A549 (cell line): ENCODE measurements around the gene MAST2. TPM values are rescaled to one million over a fixed set of nuclear protein-coding genes. Genes with fewer than 3 reads are reported as not detected.

Experiments used
- ATAC-seq, 2 experiments: fragments of 200-7000 bp in 1 of 2; fragments of >200 bp in 1 of 2; cut with Nextera tagmentation in 1 of 2; cut with Tn5 transposase in 1 of 2; 3 replicates each; pipeline versions ENCODE4 v1.8.0 to v1.9.1; 2018 to 2020; ENCODE audit warnings: mild to moderate bottlenecking in 1 of 2, moderate library complexity in 1 of 2
- CTCF ChIA-PET: fragments of 300-600 bp; sonication (Branson Sonifier 250); formaldehyde crosslinking; extraction: SDS; loops from one replicate; lab custom pipeline; 2021; ENCODE audit warnings: antibody characterized with exemption, inconsistent platforms; lab: Yijun Ruan, JAX
- POLR2A ChIA-PET: fragments of 350-600 bp; formaldehyde crosslinking; extraction: SDS; loops from one replicate; lab custom pipeline; 2021; ENCODE audit warnings: antibody characterized with exemption, inconsistent platforms; lab: Yijun Ruan, JAX
- DNase-seq, 2 experiments: peaks; one replicate each; pipeline versions ENCODE4 v3.0.0 to v3.0.0-alpha.2; 2011 to 2016; ENCODE audit warnings: low read depth in 1 of 2, low spot score in 1 of 2
- FAIRE-seq: peaks from 2 replicates; lab custom pipeline; 2011; peaks lifted over from hg19 to GRCh38; lab: Jason Lieb, UNC
- H3K27ac ChIP-seq, 2 experiments: fragments of >200 bp; sonication (Bioruptor Twin); formaldehyde crosslinking; 3 replicates each; pipeline ENCODE4 v1.5.1; 2016 to 2017
- H3K4me1 ChIP-seq: fragments of >200 bp; sonication (Bioruptor Twin); formaldehyde crosslinking; 3 replicates; pipeline ENCODE4 v1.6.1; 2016
- H3K4me2 ChIP-seq: fragments of >200 bp; sonication (Bioruptor Twin); formaldehyde crosslinking; 3 replicates; pipeline ENCODE4 v1.6.1; 2016
- H3K4me3 ChIP-seq: fragments of >200 bp; sonication (Bioruptor Twin); formaldehyde crosslinking; 3 replicates; pipeline ENCODE4 v1.5.1; 2016
- H3K9me3 ChIP-seq: fragments of >200 bp; sonication (Bioruptor Twin); formaldehyde crosslinking; 3 replicates; pipeline ENCODE4 v1.6.1; 2016
- CHD2 ChIP-seq: fragments of 150-350 bp; IDR thresholded peaks from 2 replicates; pipeline ENCODE4 v1.6.1; 2014; ENCODE audit warnings: low read length; ENCODE audit not compliant: partially characterized antibody
- EP300 ChIP-seq, 2 experiments: fragments of >200 bp; sonication (Bioruptor Twin); formaldehyde crosslinking; IDR thresholded peaks; 2 replicates in 1 of 2; 3 replicates in 1 of 2; pipeline ENCODE4 v1.6.1; 2016 to 2017
- FOSL2 ChIP-seq, 2 experiments: fragments of 450-650 bp in 1 of 2; fragments of >200 bp in 1 of 2; sonication (Bioruptor Twin) in 1 of 2; formaldehyde crosslinking; IDR thresholded peaks; 2 replicates each; pipeline versions ENCODE4 v1.5.0 to v1.6.1; 2016 to 2020; ENCODE audit warnings: mild to moderate bottlenecking in 1 of 2, moderate library complexity in 1 of 2
- HOXB13 ChIP-seq: fragments of 250-450 bp; sonication (Bioruptor Pico); IDR thresholded peaks from 2 replicates; pipeline ENCODE4 v1.5.0; 2020; ENCODE audit warnings: low read depth, mild to moderate bottlenecking, moderate library complexity
- JUN ChIP-seq, 2 experiments: fragments of >200 bp; sonication (Bioruptor Twin); formaldehyde crosslinking; IDR thresholded peaks; 2 replicates in 1 of 2; 3 replicates in 1 of 2; pipeline ENCODE4 v1.6.1; 2016 to 2017
- JUNB ChIP-seq: fragments of >200 bp; sonication (Bioruptor Twin); formaldehyde crosslinking; IDR thresholded peaks from 2 replicates; pipeline ENCODE4 v1.6.1; 2016
- KDM5A ChIP-seq: fragments of 200-600 bp; sonication (generic); IDR thresholded peaks from 2 replicates; pipeline ENCODE4 v1.6.1; 2016; ENCODE audit warnings: antibody characterized with exemption, mild to moderate bottlenecking
- MAFK ChIP-seq: fragments of 450-650 bp; IDR thresholded peaks from 2 replicates; pipeline ENCODE4 v1.6.1; 2014; ENCODE audit not compliant: partially characterized antibody
- NFE2L2 ChIP-seq: fragments of 150-350 bp; conservative IDR thresholded peaks from 2 replicates; pipeline ENCODE4 v1.6.1; 2014; ENCODE audit warnings: low read length
- RARB ChIP-seq: fragments of 250-450 bp; sonication (Bioruptor Pico); IDR thresholded peaks from 2 replicates; pipeline ENCODE4 v1.8.0; 2021; ENCODE audit warnings: mild to moderate bottlenecking, moderate library complexity
- RFX5 ChIP-seq: fragments of 450-650 bp; IDR thresholded peaks from 2 replicates; pipeline ENCODE4 v1.7.1; 2014; ENCODE audit warnings: antibody characterized with exemption, mild to moderate bottlenecking, moderate library complexity
- ZC3H11A ChIP-seq: fragments of 450-650 bp; IDR thresholded peaks from 2 replicates; pipeline ENCODE4 v1.6.1; 2014; ENCODE audit warnings: antibody characterized with exemption, mild to moderate bottlenecking
- WGBS: methylation state at CpG from one replicate; pipeline ENCODE4 v1.1.6; 2017; ENCODE audit errors: missing lambda C conversion rate; 5-methylcytosine and 5-hydroxymethylcytosine counted together
- polyA plus RNA-seq, 4 experiments: library from polyadenylated mRNA; depleted of rRNA in 3 of 4; stranded (reverse); fragments of >200 nt; fragmentation: RNase III in 1 of 4; extraction: RNeasy Plus Mini Kit Qiagen cat#74134 plus additional on column Dnase treatment in 1 of 4; gene quantifications; 2 replicates in 3 of 4; 3 replicates in 1 of 4; pipeline ENCODE4 v1.2.3, GENCODE V29; 2011 to 2017
- TF ChIP-seq, protein P1 (sequence below): fragments of 250-450 bp; sonication (Bioruptor Pico); IDR thresholded peaks from 2 replicates; pipeline ENCODE4 v1.5.0; 2021; ENCODE audit warnings: mild to moderate bottlenecking, moderate library complexity, borderline replicate concordance
- TF ChIP-seq, protein P2 (sequence below): fragments of >200 bp; sonication (Bioruptor Twin); formaldehyde crosslinking; IDR thresholded peaks from 3 replicates; pipeline ENCODE4 v1.6.1; 2016
- TF ChIP-seq, protein P3 (sequence below): fragments of >200 bp; sonication (Bioruptor Twin); formaldehyde crosslinking; IDR thresholded peaks from 2 replicates; pipeline ENCODE4 v1.6.1; 2016
- TF ChIP-seq, protein P4 (sequence below): IDR thresholded peaks from 2 replicates; pipeline ENCODE4 v1.6.1; 2012
- TF ChIP-seq, protein P5 (sequence below): fragments of >200 bp; sonication (Bioruptor Twin); formaldehyde crosslinking; IDR thresholded peaks from 3 replicates; pipeline ENCODE4 v1.5.1; 2016

MAST2 gene
- polyA plus RNA-seq, 2 of the 4 experiments (the other 2 are of a cell fraction) = 19.3 to 20.5 TPM

DNA sequence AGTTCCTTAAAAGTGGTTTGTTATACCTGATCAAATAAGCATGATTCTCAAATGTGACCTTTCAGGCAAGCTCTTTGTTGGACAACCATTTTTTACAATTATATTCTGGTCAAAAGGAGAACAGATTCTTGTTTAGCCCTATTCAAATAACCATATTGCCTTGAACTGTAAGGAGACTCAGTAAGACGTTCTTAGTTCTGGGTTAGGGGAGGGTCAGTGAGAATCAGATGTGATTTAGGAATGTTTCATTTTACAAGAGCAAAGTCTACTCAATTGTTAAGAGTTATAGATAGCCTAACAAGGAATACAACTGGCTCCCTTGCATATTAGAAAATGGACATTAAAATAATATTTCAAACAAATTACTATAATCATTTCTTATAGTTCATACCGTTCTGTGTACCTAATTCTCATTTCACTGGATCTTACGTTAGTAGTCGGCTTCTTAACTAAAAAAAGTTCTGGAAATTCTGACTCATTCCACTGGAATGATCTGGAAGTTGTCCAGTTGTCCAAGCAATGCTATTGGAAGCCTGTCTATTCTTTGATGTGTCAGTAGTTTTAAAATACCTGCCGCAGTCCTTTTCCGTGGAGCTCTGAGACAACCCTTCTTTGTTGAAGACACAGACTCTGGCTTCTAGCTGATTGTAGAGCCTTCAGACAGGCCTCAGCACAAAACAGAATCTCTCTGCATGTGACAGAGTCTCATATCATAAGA lies 88.8 kb downstream of the MAST2 start:
- CTCF ChIA-PET = no interaction called here
- POLR2A ChIA-PET = no interaction called here
- WGBS = 1% methylated on average over 6 of the region's 6 CpGs
- peak overlapping the region; percentile 75 for H3K4me2 ChIP-seq
- ATAC-seq (peak; percentile 74 to 87; a peak in 5 of 6 replicates), DNase-seq (peak; percentile 44 to 71), FAIRE-seq (no peak)
- H3K9me3 ChIP-seq = no peaks in the 10 kb centered on the region
- TF ChIP-seq, protein P1, sequence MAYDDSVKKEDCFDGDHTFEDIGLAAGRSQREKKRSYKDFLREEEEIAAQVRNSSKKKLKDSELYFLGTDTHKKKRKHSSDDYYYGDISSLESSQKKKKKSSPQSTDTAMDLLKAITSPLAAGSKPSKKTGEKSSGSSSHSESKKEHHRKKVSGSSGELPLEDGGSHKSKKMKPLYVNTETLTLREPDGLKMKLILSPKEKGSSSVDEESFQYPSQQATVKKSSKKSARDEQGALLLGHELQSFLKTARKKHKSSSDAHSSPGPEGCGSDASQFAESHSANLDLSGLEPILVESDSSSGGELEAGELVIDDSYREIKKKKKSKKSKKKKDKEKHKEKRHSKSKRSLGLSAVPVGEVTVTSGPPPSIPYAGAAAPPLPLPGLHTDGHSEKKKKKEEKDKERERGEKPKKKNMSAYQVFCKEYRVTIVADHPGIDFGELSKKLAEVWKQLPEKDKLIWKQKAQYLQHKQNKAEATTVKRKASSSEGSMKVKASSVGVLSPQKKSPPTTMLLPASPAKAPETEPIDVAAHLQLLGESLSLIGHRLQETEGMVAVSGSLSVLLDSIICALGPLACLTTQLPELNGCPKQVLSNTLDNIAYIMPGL (CRISPR knock-in tag) = no peak
- TF ChIP-seq FOSL2 (IDR thresholded peaks at IDR 0.05) (peak; percentile 46; the same call in 1 of the 2 replicates), FOSL2 (CRISPR knock-in tag; IDR thresholded peaks at IDR 0.05) (peak; percentile 73), JUNB (peak; percentile 37; the same call in 1 of the 2 replicates), MAFK (peak; percentile 50)
- peaks cover 51% of the 10 kb centered on the region for H3K4me1 ChIP-seq
- H3K27ac ChIP-seq = peak overlapping the region; percentile 83 to 91
- H3K4me3 ChIP-seq = peak overlapping the region; percentile 22; the same call in 1 of the 3 replicates

DNA sequence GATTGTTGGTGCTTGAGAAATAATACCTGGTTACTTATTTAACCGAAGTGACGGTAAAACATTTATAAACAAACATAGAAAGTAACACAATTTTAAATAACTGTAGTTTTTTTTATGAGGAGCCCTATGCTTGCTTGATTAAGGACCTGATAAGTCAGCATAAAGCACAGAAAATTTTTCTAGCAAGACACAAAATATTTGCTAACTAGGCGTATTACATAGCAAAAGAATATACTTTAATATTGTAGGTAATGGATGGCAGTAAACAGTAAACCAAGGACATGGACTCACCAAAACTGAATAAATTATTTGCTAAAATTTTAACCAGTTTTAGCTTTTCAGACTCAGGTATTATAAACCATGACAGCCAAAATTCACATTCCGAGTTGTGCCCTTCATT lies 90.9 kb downstream of the MAST2 start:
- ATAC-seq = no peak
- Histone ChIP-seq H3K4me1 (peaks cover 51% of the 10 kb centered on the region), H3K9me3 (no peaks in the 10 kb centered on the region), H3K4me2 (no peak overlapping the region), H3K4me3 (no peak overlapping the region), H3K27ac (peak overlapping the region in 1 of 2 experiments; percentile 2; a peak in 1 of 6 replicates)
- WGBS = 91% methylated on average over 4 of the region's 4 CpGs
- ChIA-PET CTCF (interaction anchor here (0.7 kb wide), 1 partner anchor 117 kb away, joined by 4 read pairs; no protein-coding TSS in a partner anchor), POLR2A (no interaction called here)
- DNase-seq = no peak
- TF ChIP-seq MAFK (peak; percentile 53), HOXB13 (no peak)
- FAIRE-seq = no peak

DNA sequence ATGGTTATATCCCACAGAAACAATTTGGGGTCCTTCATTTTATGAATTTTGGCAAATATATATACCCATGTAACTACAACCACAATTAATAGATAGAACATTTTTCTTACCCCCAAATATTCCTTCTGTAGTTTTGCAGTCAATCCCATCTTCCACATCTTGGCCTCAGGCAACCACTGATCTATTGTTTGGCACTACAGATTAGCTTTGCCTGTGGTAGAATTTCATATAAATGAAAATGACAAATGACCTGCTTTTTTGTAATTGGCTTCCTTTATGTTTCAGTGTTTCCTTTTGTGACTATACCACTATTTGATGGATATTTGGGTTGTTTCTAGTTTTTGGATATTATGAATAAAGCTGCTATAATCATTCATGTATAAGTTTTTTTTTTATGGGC lies 91.5 kb downstream of the MAST2 start:
- no peaks in the 10 kb centered on the region for H3K9me3 ChIP-seq
- TF ChIP-seq, protein P2, sequence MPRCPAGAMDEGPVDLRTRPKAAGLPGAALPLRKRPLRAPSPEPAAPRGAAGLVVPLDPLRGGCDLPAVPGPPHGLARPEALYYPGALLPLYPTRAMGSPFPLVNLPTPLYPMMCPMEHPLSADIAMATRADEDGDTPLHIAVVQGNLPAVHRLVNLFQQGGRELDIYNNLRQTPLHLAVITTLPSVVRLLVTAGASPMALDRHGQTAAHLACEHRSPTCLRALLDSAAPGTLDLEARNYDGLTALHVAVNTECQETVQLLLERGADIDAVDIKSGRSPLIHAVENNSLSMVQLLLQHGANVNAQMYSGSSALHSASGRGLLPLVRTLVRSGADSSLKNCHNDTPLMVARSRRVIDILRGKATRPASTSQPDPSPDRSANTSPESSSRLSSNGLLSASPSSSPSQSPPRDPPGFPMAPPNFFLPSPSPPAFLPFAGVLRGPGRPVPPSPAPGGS = no peak
- TF ChIP-seq, protein P3, sequence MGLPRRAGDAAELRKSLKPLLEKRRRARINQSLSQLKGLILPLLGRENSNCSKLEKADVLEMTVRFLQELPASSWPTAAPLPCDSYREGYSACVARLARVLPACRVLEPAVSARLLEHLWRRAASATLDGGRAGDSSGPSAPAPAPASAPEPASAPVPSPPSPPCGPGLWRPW = no peak
- no peak for TF ChIP-seq ZC3H11A
- TF ChIP-seq, protein P4, sequence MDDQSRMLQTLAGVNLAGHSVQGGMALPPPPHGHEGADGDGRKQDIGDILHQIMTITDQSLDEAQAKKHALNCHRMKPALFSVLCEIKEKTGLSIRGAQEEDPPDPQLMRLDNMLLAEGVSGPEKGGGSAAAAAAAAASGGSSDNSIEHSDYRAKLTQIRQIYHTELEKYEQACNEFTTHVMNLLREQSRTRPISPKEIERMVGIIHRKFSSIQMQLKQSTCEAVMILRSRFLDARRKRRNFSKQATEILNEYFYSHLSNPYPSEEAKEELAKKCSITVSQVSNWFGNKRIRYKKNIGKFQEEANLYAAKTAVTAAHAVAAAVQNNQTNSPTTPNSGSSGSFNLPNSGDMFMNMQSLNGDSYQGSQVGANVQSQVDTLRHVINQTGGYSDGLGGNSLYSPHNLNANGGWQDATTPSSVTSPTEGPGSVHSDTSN = no peak
- TF ChIP-seq JUN (IDR thresholded peaks at IDR 0.05) = no peak
- no peak for TF ChIP-seq RFX5
- TF ChIP-seq KDM5A = no peak
- TF ChIP-seq, protein P5, sequence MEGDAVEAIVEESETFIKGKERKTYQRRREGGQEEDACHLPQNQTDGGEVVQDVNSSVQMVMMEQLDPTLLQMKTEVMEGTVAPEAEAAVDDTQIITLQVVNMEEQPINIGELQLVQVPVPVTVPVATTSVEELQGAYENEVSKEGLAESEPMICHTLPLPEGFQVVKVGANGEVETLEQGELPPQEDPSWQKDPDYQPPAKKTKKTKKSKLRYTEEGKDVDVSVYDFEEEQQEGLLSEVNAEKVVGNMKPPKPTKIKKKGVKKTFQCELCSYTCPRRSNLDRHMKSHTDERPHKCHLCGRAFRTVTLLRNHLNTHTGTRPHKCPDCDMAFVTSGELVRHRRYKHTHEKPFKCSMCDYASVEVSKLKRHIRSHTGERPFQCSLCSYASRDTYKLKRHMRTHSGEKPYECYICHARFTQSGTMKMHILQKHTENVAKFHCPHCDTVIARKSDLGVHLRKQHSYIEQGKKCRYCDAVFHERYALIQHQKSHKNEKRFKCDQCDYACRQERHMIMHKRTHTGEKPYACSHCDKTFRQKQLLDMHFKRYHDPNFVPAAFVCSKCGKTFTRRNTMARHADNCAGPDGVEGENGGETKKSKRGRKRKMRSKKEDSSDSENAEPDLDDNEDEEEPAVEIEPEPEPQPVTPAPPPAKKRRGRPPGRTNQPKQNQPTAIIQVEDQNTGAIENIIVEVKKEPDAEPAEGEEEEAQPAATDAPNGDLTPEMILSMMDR = no peak
- TF ChIP-seq NFE2L2 = no peak
- no peak for TF ChIP-seq CHD2
- no peak for TF ChIP-seq EP300 (IDR thresholded peaks at IDR 0.05)
- TF ChIP-seq RARB (CRISPR knock-in tag) = no peak
- TF ChIP-seq, all 56 proteins: peak for 0
- H3K27ac ChIP-seq = peak overlapping the region in 1 of 2 experiments; percentile 19; a peak in 1 of 6 replicates
- no peak for DNase-seq
- H3K4me3 ChIP-seq = no peak overlapping the region
- POLR2A ChIA-PET = no interaction called here
- peaks cover 51% of the 10 kb centered on the region for H3K4me1 ChIP-seq
- no peak for FAIRE-seq
- CTCF ChIA-PET = interaction anchor here (0.7 kb wide), 1 partner anchor 117 kb away, joined by 4 read pairs; no protein-coding TSS in a partner anchor
- no peak overlapping the region for H3K4me2 ChIP-seq
- no peak for ATAC-seq
